GM23248 (cell line): Measurements from ENCODE around the gene PGA3. TPM values are rescaled to one million over a fixed set of nuclear protein-coding genes. Genes with fewer than 3 reads are reported as not detected.
"Not testable (repeated sequence)": the region's sequence is repeated elsewhere in the genome, so short reads cannot be mapped to it uniquely, and the experiment has no call there.

Experiments used
- DNase-seq: peaks from one replicate; pipeline ENCODE4 v3.0.0-alpha.2; 2015
- H2AFZ ChIP-seq: fragments of 200-600 bp; sonication (generic); 2 replicates; pipeline ENCODE4 v1.6.1; 2016; ENCODE audit warnings: antibody characterized with exemption
- H3F3A ChIP-seq: fragments of 200-600 bp; sonication (generic); 2 replicates; pipeline ENCODE4 v1.6.1; 2016; ENCODE audit warnings: mild to moderate bottlenecking, antibody characterized with exemption, mixed run types; ENCODE audit not compliant: insufficient read depth
- H3K27ac ChIP-seq: fragments of 200-600 bp; sonication (generic); 2 replicates; pipeline ENCODE4 v1.5.1; 2016; ENCODE audit warnings: mild to moderate bottlenecking
- H3K27me3 ChIP-seq: fragments of 200-600 bp; sonication (generic); replicated peaks from 2 replicates; pipeline ENCODE4 v1.6.1; 2016; ENCODE audit warnings: mild to moderate bottlenecking; ENCODE audit not compliant: insufficient read depth
- H3K36me3 ChIP-seq: fragments of 200-600 bp; sonication (generic); 2 replicates; pipeline ENCODE4 v1.6.1; 2016; ENCODE audit warnings: low read depth, mild to moderate bottlenecking
- H3K4me1 ChIP-seq: fragments of 200-600 bp; sonication (generic); 2 replicates; pipeline ENCODE4 v1.6.1; 2016; ENCODE audit warnings: mild to moderate bottlenecking; ENCODE audit not compliant: insufficient read depth
- H3K4me2 ChIP-seq: fragments of 200-600 bp; sonication (generic); one replicate; pipeline ENCODE4 v1.6.1; 2016; ENCODE audit warnings: mild to moderate bottlenecking; ENCODE audit not compliant: unreplicated experiment
- H3K4me3 ChIP-seq: fragments of 200-600 bp; sonication (generic); 2 replicates; pipeline ENCODE4 v1.5.1; 2016; ENCODE audit warnings: mild to moderate bottlenecking
- H3K79me2 ChIP-seq: fragments of 200-600 bp; sonication (generic); 2 replicates; pipeline ENCODE4 v1.6.1; 2016; ENCODE audit warnings: mild to moderate bottlenecking; ENCODE audit not compliant: insufficient read depth
- H3K9ac ChIP-seq: fragments of 200-600 bp; sonication (generic); 2 replicates; pipeline ENCODE4 v1.6.1; 2016; ENCODE audit warnings: mild to moderate bottlenecking
- H3K9me2 ChIP-seq: fragments of 200-600 bp; sonication (generic); 2 replicates; pipeline ENCODE4 v1.6.1; 2016; ENCODE audit warnings: mixed run types, mild to moderate bottlenecking, moderate library complexity; ENCODE audit not compliant: insufficient read depth
- H3K9me3 ChIP-seq: fragments of 200-600 bp; sonication (generic); one replicate; pipeline ENCODE4 v1.6.1; 2017; ENCODE audit warnings: low read depth
- H4K20me1 ChIP-seq: fragments of 200-600 bp; sonication (generic); 2 replicates; pipeline ENCODE4 v1.6.0; 2016; ENCODE audit not compliant: insufficient read depth
- EZH2 ChIP-seq: fragments of 200-600 bp; sonication (generic); IDR thresholded peaks from 2 replicates; pipeline ENCODE4 v1.6.1; 2018; ENCODE audit warnings: antibody characterized with exemption, mild to moderate bottlenecking; ENCODE audit not compliant: insufficient read depth, poor library complexity, severe bottlenecking
- EZH2phosphoT487 ChIP-seq: fragments of 200-600 bp; sonication (generic); IDR thresholded peaks from 2 replicates; pipeline ENCODE4 v1.6.1; 2018; ENCODE audit warnings: antibody characterized with exemption, moderate library complexity, mild to moderate bottlenecking, low read depth; ENCODE audit not compliant: insufficient read depth
- WGBS, 2 experiments: methylation state at CpG; one replicate each; pipeline ENCODE4 v1.1.6; 2015 to 2017; ENCODE audit warnings: low lambda C conversion rate in 2 of 2, low coverage in 1 of 2; ENCODE audit errors: missing lambda C conversion rate in 2 of 2; 5-methylcytosine and 5-hydroxymethylcytosine counted together
- in situ Hi-C: fragments of 300-500 bp; cut with MboI; formaldehyde crosslinking; loops from 2 replicates; pipeline ENCODE4 v1.15.0; 2020
- polyA plus RNA-seq: library from polyadenylated mRNA; unstranded; fragments of >200 nt; fragmentation: Nextera tagmentation; extraction: Ambion mirVana; gene quantifications from 2 replicates; pipeline ENCODE4 v1.2.1, GENCODE V29; 2016
- total RNA-seq: library from RNA; depleted of rRNA; stranded (reverse); fragments of >200 nt; shearing (Covaris generic); gene quantifications from 2 replicates; pipeline ENCODE4 v1.2.3, GENCODE V29; 2014

PGA3 gene
- total and polyA plus RNA-seq, 2 experiments from 2014 or later, result not detected

DNA sequence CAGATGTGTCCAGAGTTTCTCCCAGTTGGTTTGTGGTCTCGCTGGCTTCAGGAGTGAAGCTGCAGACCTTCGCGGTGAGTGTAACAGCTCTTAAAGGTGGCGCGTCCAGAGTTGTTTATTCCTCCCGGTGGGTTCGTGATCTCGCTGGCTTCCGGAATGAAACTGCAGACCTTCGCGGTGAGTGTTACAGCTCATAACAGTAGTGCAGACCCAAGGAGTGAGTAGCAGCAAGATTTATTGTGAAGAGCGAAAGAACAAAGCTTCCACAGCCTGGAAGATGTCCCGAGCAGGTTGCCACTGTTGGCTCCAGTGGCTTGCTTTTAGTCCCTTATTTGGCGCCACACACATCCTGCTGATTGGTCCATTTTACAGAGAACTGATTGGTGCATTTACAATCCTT, 1.8 kb upstream of the PGA3 start:
- H3K27ac ChIP-seq, result no peak overlapping the region
- no peak for TF ChIP-seq EZH2
- no peak for TF ChIP-seq EZH2phosphoT487
- WGBS, 2 experiments, result 67 to 69% methylated on average over 14 of the region's 14 CpGs

GRCh38 chr11:61203873-61204272, 558 bp downstream of the PGA3 start:
- H2AFZ ChIP-seq, H3K4me3 ChIP-seq, H3K9me2 ChIP-seq, H3K27ac ChIP-seq, H3F3A ChIP-seq, DNase-seq, H3K9ac ChIP-seq, H3K4me1 ChIP-seq, H3K4me2 ChIP-seq, H3K9me3 ChIP-seq, H4K20me1 ChIP-seq, in situ Hi-C loops, H3K36me3 ChIP-seq, H3K79me2 ChIP-seq: not testable (repeated sequence)
- no CpG with 5 or more reads among the region's 5 CpGs for WGBS, 2 experiments
- peaks cover 15% of the 10 kb centered on the region for H3K27me3 ChIP-seq

More for the DNA sequence above, 1.8 kb upstream of the PGA3 start:
- no peak overlapping the region for H3K9ac ChIP-seq
- no peaks in the 10 kb centered on the region for H3K4me1 ChIP-seq
- H2AFZ ChIP-seq, result no peak overlapping the region
- H3K79me2 ChIP-seq, result no peaks in the 10 kb centered on the region
- H3K27me3 ChIP-seq, result peaks cover 20% of the 10 kb centered on the region
- no peaks in the 10 kb centered on the region for H4K20me1 ChIP-seq
- no peaks in the 10 kb centered on the region for H3K9me2 ChIP-seq
- no peaks in the 10 kb centered on the region for H3K9me3 ChIP-seq
- H3F3A ChIP-seq, result no peaks in the 10 kb centered on the region
- in situ Hi-C loops, result no loop called here
- H3K4me3 ChIP-seq, result no peak overlapping the region
- no peak for DNase-seq
- no peak overlapping the region for H3K4me2 ChIP-seq
- H3K36me3 ChIP-seq, result no peaks in the 10 kb centered on the region

- H3K79me2 ChIP-seq, H3K9me2 ChIP-seq, H3K9ac ChIP-seq, H2AFZ ChIP-seq, H4K20me1 ChIP-seq, H3K36me3 ChIP-seq, H3K4me1 ChIP-seq, H3K4me3 ChIP-seq, H3F3A ChIP-seq, in situ Hi-C loops, DNase-seq, H3K9me3 ChIP-seq, H3K4me2 ChIP-seq, H3K27ac ChIP-seq: not testable (repeated sequence)
- H3K27me3 ChIP-seq, result peaks cover 15% of the 10 kb centered on the region
- 12 to 16% methylated on average over 14 of the region's 14 CpGs for WGBS, 2 experiments
These were observed 1.3 kb downstream of the PGA3 start for GRCh38 chr11:61204502-61205059.

DNA sequence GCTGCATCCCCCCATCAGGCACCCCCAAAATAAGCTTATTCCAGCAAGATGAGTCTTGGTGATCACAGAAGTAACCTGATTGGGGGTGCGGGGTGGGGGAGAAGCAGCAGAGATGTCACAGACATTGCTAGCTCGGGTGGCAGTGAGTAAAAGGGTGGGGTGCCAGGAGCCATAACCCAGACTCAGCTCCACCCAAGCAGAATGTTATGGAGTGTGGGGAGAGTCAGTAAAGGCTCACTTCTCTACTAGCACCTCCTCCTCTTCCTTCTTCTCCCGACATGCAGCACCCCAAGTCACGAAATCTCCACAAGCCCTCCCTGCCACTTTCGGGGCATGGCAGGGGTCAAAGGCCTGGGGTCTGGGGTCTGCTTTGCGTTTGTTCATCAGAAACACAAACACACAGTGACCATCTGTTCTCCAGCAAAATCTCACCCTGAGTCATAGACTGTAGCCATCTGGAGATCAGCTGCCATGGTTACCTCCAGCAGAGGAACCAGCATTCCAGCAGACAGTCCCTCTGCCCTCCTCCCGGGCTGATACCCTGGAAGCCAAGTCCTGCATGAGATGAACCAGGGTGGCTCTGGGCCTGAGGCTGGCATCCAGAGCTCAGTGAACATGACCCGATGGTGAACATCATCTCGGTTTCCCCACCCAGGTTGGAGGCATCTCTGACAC, 4.5 kb downstream of the PGA3 start:
- in situ Hi-C loops, H3K27ac ChIP-seq, H3K4me3 ChIP-seq, H3K4me2 ChIP-seq, DNase-seq, H3F3A ChIP-seq, H3K79me2 ChIP-seq, H4K20me1 ChIP-seq, H2AFZ ChIP-seq, H3K9me3 ChIP-seq, H3K9ac ChIP-seq, H3K36me3 ChIP-seq, H3K27me3 ChIP-seq, H3K4me1 ChIP-seq, H3K9me2 ChIP-seq: not testable (repeated sequence)
- no CpG with 5 or more reads among the region's 9 CpGs for WGBS, 2 experiments

DNA sequence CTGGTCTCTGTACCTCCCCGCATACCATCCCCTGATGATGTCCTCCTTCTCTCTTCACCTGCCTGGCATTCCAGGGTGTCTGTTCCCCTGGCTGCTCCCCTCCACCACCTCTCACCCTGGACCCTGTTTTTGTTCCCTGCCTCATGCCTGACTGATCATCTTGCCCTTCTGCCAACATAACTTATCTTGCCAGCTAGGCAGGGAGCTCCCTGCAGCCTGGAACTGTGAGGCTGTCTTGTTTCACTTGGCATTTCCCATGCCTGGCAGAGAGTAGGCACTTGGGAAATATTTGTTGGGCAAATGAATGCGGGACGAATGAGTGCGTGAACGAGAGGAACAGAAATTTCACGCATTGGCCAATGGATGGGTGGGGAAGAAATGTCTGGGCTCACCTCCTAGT, 7.3 kb downstream of the PGA3 start:
- H3K4me1 ChIP-seq, DNase-seq, H3K9me2 ChIP-seq, H2AFZ ChIP-seq, H3F3A ChIP-seq, H3K4me3 ChIP-seq, H3K9ac ChIP-seq, H3K4me2 ChIP-seq, H3K36me3 ChIP-seq, H3K27me3 ChIP-seq, H3K27ac ChIP-seq, H3K9me3 ChIP-seq, in situ Hi-C loops, H4K20me1 ChIP-seq, H3K79me2 ChIP-seq: not testable (repeated sequence)
- no CpG with 5 or more reads among the region's 6 CpGs for WGBS, 2 experiments

GRCh38 chr11:61211327-61211952, 8.1 kb downstream of the PGA3 start:
- H2AFZ ChIP-seq, H3K9ac ChIP-seq, H3K36me3 ChIP-seq, H3K9me2 ChIP-seq, H3K79me2 ChIP-seq, H3K4me3 ChIP-seq, H3K9me3 ChIP-seq, H3K4me1 ChIP-seq, H3K27ac ChIP-seq, in situ Hi-C loops, H3F3A ChIP-seq, H3K27me3 ChIP-seq, H3K4me2 ChIP-seq, DNase-seq, H4K20me1 ChIP-seq: not testable (repeated sequence)
- 19 to 20% methylated on average over 7 to 8 of the region's 10 CpGs for WGBS, 2 experiments

DNA sequence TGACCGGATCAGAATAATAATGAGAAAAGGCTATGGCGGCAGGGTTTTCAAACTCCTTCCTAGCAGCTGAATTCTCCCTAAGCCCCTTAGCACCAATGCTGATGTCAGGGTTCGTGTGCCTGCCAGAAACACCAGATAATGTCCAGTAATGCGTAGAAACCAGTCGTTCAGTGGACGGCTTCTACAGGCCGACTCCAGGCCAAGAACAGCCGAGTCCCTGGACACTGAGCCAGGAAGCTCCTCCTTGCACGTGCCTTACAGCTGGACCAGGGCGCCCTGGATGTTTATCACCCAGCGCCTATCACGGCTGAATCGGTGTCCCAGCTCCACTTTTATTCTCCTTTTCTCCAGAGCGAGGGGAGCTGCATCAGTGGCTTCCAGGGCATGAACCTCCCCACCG, 8.9 kb downstream of the PGA3 start:
- H3K4me3 ChIP-seq, H3K36me3 ChIP-seq, H3K9me3 ChIP-seq, H3K9me2 ChIP-seq, H3K4me1 ChIP-seq, H4K20me1 ChIP-seq, H3K9ac ChIP-seq, H3F3A ChIP-seq, DNase-seq, H3K27me3 ChIP-seq, H3K27ac ChIP-seq, H3K79me2 ChIP-seq, in situ Hi-C loops, H2AFZ ChIP-seq, H3K4me2 ChIP-seq: not testable (repeated sequence)
- WGBS, 2 experiments, result no CpG with 5 or more reads among the region's 15 CpGs
